ENCODE measurements around the gene SDC3.

DNA sequence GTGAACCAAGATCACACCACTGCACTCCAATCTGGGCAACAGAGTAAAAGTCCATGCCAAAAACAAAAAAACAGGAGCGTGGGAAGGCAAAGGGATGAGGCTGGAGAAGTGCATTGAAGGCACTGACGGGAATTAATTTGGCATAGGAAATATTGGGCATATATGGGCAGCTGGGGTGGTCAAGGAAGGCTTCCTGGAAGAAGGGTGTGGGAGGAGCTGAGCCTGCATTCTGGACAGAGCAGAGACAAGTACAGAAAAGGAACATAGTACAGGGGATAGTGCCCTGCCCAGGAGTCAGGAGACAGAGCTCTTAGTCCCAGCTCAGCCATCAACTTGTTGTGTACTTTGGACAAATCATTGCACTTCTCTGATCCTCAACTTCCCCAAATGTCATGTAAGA lies 11.7 kb downstream of the SDC3 start:
- TF ChIP-seq, protein P1, sequence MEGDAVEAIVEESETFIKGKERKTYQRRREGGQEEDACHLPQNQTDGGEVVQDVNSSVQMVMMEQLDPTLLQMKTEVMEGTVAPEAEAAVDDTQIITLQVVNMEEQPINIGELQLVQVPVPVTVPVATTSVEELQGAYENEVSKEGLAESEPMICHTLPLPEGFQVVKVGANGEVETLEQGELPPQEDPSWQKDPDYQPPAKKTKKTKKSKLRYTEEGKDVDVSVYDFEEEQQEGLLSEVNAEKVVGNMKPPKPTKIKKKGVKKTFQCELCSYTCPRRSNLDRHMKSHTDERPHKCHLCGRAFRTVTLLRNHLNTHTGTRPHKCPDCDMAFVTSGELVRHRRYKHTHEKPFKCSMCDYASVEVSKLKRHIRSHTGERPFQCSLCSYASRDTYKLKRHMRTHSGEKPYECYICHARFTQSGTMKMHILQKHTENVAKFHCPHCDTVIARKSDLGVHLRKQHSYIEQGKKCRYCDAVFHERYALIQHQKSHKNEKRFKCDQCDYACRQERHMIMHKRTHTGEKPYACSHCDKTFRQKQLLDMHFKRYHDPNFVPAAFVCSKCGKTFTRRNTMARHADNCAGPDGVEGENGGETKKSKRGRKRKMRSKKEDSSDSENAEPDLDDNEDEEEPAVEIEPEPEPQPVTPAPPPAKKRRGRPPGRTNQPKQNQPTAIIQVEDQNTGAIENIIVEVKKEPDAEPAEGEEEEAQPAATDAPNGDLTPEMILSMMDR (conservative IDR thresholded peaks at IDR 0.05; ENCODE audit: low read depth, low read length): no peak
- TF ChIP-seq EZH2 (IDR thresholded peaks at IDR 0.05; ENCODE audit: low read length, unreplicated experiment) (no peak), EZH2phosphoT487 (IDR thresholded peaks at IDR 0.05; ENCODE audit: borderline replicate concordance, low read length) (no peak)
